ENCODE results near the gene LAMB2.

LAMB2 gene

GRCh38 chr3:49177073-49177472, 44.2 kb upstream of the LAMB2 start:
- Histone ChIP-seq H3K4me3 (replicated peaks; ENCODE audit: insufficient read depth, low read length) (no peak overlapping the region), H3K27me3 (ENCODE audit: insufficient read depth, poor library complexity, severe bottlenecking) (no peaks in the 10 kb centered on the region), H3K27ac (replicated peaks) (no peak overlapping the region)
- TF ChIP-seq, protein P1, sequence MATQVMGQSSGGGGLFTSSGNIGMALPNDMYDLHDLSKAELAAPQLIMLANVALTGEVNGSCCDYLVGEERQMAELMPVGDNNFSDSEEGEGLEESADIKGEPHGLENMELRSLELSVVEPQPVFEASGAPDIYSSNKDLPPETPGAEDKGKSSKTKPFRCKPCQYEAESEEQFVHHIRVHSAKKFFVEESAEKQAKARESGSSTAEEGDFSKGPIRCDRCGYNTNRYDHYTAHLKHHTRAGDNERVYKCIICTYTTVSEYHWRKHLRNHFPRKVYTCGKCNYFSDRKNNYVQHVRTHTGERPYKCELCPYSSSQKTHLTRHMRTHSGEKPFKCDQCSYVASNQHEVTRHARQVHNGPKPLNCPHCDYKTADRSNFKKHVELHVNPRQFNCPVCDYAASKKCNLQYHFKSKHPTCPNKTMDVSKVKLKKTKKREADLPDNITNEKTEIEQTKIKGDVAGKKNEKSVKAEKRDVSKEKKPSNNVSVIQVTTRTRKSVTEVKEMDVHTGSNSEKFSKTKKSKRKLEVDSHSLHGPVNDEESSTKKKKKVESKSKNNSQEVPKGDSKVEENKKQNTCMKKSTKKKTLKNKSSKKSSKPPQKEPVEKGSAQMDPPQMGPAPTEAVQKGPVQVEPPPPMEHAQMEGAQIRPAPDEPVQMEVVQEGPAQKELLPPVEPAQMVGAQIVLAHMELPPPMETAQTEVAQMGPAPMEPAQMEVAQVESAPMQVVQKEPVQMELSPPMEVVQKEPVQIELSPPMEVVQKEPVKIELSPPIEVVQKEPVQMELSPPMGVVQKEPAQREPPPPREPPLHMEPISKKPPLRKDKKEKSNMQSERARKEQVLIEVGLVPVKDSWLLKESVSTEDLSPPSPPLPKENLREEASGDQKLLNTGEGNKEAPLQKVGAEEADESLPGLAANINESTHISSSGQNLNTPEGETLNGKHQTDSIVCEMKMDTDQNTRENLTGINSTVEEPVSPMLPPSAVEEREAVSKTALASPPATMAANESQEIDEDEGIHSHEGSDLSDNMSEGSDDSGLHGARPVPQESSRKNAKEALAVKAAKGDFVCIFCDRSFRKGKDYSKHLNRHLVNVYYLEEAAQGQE (IDR thresholded peaks at IDR 0.05; ENCODE audit: insufficient replicate concordance, low read depth): no peak
- no peak for TF ChIP-seq GABPA (IDR thresholded peaks at IDR 0.05; ENCODE audit: low read depth)
- no peak for TF ChIP-seq SPI1 (IDR thresholded peaks at IDR 0.05; ENCODE audit: borderline replicate concordance, low read depth)
- TF ChIP-seq, protein P2, sequence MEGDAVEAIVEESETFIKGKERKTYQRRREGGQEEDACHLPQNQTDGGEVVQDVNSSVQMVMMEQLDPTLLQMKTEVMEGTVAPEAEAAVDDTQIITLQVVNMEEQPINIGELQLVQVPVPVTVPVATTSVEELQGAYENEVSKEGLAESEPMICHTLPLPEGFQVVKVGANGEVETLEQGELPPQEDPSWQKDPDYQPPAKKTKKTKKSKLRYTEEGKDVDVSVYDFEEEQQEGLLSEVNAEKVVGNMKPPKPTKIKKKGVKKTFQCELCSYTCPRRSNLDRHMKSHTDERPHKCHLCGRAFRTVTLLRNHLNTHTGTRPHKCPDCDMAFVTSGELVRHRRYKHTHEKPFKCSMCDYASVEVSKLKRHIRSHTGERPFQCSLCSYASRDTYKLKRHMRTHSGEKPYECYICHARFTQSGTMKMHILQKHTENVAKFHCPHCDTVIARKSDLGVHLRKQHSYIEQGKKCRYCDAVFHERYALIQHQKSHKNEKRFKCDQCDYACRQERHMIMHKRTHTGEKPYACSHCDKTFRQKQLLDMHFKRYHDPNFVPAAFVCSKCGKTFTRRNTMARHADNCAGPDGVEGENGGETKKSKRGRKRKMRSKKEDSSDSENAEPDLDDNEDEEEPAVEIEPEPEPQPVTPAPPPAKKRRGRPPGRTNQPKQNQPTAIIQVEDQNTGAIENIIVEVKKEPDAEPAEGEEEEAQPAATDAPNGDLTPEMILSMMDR (IDR thresholded peaks at IDR 0.05; ENCODE audit: insufficient read depth, low read length): no peak
- TF ChIP-seq POLR2AphosphoS5 (IDR thresholded peaks at IDR 0.05; ENCODE audit: low read depth): no peak
- no peak for DNase-seq (ENCODE audit: low read depth in 1 of 2, low spot score in 1 of 2)

DNA sequence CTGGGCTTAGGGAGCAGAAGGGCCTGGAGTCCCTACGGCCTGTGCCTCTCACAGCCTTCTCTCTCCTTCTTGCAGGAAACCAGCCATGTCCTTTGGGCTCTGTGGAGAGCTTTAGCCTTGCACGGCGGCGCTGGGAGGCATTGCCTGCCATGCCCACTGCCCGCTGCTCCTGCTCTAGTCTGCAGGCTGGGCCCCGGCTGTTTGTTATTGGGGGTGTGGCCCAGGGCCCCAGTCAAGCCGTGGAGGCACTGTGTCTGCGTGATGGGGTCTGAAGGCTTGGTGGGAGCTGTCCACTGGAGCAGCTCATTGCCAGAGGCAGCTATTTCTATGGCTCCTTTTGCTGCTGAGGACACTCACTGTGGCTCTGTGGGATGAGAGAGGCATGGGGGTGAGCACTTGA, 42.7 kb upstream of the LAMB2 start:
- H3K4me3 ChIP-seq (replicated peaks; ENCODE audit: insufficient read depth, low read length): no peak overlapping the region
- H3K27ac ChIP-seq (replicated peaks): no peak overlapping the region
- no peaks in the 10 kb centered on the region for H3K27me3 ChIP-seq (ENCODE audit: insufficient read depth, poor library complexity, severe bottlenecking)
- TF ChIP-seq, protein P2 (IDR thresholded peaks at IDR 0.05; ENCODE audit: insufficient read depth, low read length): no peak
- TF ChIP-seq, protein P1 (IDR thresholded peaks at IDR 0.05; ENCODE audit: insufficient replicate concordance, low read depth): no peak
- no peak for TF ChIP-seq SPI1 (IDR thresholded peaks at IDR 0.05; ENCODE audit: borderline replicate concordance, low read depth)
- no peak for TF ChIP-seq POLR2AphosphoS5 (IDR thresholded peaks at IDR 0.05; ENCODE audit: low read depth)
- TF ChIP-seq GABPA (IDR thresholded peaks at IDR 0.05; ENCODE audit: low read depth): no peak
- DNase-seq (ENCODE audit: low read depth in 1 of 2, low spot score in 1 of 2): no peak

DNA sequence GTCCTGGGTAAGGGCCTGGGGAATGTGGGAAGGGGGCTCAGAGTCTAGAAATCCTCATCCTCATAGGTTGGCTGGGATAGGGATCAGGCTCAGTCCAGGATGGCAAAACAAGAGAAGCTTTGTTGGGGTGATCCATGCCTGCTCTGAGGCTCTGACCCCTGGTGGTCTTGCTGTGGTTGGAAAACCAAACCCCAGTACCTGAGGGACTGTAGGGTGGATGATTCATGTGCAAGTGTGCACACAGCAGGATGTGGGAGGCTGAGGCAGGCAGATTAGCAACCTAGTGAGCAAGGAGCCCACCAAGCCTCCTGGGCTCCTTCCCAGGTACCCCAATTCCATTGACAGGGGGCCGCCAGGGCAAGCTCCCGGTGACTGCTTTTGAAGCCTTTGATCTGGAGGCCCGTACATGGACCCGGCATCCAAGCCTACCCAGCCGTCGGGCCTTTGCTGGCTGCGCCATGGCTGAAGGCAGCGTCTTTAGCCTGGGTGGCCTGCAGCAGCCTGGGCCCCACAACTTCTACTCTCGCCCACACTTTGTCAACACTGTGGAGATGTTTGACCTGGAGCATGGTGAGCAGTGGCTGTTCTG, 41.6 kb upstream of the LAMB2 start:
- no peak for DNase-seq (ENCODE audit: low read depth in 1 of 2, low spot score in 1 of 2)
- TF ChIP-seq, protein P1 (IDR thresholded peaks at IDR 0.05; ENCODE audit: insufficient replicate concordance, low read depth): no peak
- TF ChIP-seq POLR2AphosphoS5 (IDR thresholded peaks at IDR 0.05; ENCODE audit: low read depth) (no peak), GABPA (IDR thresholded peaks at IDR 0.05; ENCODE audit: low read depth) (no peak), SPI1 (IDR thresholded peaks at IDR 0.05; ENCODE audit: borderline replicate concordance, low read depth) (no peak)
- TF ChIP-seq, protein P2 (IDR thresholded peaks at IDR 0.05; ENCODE audit: insufficient read depth, low read length): no peak
- no peaks in the 10 kb centered on the region for H3K27me3 ChIP-seq (ENCODE audit: insufficient read depth, poor library complexity, severe bottlenecking)
- H3K27ac ChIP-seq (replicated peaks): no peak overlapping the region
- H3K4me3 ChIP-seq (replicated peaks; ENCODE audit: insufficient read depth, low read length): no peak overlapping the region
